ENCODE results near the gene MTPN.

The MTPN gene, protein sequence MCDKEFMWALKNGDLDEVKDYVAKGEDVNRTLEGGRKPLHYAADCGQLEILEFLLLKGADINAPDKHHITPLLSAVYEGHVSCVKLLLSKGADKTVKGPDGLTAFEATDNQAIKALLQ

DNA sequence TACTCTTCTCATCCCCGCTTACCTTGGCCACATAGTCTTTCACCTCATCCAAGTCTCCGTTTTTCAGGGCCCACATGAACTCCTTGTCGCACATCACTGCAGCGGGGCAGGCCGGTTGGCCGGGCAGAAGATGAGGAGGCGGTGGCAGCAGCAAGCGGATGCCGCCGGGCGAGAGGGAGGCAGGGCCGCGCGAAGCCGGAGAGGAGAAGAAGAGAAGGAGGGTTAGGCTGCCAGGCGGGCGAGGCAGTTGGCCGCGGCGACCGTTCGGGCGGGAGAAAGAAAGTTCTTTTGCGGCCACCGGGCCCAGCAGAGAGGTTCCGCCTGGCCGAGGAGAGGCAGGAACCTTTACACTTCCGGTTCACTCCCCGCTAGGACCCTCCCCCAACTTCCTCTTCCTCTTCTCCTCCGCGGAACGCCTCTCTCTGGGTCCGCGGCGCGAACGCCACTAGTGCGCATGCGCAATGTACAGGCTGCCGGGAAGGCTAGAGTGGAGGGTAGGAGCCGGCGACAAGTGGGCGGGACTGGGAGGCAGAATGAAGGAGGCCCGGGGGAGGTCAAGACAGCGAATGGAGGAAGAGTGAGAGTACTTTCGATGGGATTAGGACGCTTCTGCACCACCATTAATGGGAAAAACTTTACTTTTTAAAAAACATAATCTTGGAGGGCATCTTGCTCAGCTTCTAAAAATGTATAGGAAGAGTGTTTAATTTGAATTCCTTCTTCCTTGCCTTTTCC lies at the start of gene MTPN:
MTPN (minus strand) TSS at position 353 of the 735 bp plus-strand sequence; CDS start at position 94, 259 bp downstream.
- DNase-seq, result peak; percentile 98

- no peak for DNase-seq
Observed at GRCh38 chr7:136026209-136026608, 49.0 kb upstream of the MTPN start.

- no peak for DNase-seq
Observed at GRCh38 chr7:136023134-136023869, 46.1 kb upstream of the MTPN start.

DNA sequence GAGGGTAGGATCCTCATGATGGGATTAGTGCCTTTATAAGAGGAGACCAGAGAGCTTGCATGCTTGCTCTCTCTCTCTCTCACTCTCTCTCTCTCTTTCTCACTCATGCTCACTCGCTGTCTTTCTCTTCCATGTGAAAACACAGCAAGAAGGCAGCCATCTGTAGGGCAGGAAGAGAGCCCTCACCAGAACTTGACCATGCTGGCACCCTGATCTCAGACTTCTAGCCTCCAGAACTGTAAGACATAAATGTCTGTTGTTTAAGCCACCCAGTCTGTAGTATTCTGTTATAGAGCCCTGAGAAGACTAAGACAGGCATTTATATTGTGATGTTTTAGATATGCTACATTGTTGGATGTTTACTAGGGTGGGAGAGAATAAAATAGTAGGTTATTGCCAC lies 43.4 kb upstream of the MTPN start:
- DNase-seq, result no peak

- no peak for DNase-seq
Observed at GRCh38 chr7:136018104-136018503, 40.9 kb upstream of the MTPN start.

DNA sequence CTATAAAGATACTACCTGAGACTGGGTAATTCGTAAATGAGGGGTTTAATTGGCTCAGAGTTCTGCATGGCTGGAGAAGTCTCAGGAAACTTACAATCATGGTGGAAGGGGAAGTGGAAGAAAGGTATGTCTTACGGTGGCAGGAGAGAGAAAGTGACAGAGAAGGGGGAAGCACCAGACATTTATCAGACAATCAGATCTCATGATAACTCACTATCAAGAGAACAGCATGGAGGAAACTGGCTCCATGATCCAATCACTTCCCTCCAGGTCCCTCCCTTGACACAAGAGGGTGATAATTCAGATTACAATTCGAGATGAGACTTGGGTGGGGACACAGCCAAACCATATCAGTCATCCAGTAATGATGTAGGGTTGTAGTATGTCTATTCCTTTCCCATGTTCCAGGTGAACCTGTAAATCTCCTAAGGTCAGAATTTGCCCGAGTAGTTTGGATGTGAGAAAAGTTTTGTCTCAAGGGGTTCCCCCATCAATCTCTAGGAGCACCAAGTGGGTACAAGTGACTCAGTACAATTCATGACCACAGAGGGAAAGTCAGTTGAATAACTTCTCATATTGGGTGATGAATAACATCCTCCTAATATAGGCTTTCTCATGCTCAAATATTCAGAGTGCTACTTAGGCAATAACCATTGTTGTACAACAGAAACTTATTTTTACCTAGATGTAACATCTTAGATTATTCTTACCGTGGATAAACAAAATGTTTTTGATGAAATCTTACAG lies 39.7 kb upstream of the MTPN start:
- DNase-seq, result no peak

DNA sequence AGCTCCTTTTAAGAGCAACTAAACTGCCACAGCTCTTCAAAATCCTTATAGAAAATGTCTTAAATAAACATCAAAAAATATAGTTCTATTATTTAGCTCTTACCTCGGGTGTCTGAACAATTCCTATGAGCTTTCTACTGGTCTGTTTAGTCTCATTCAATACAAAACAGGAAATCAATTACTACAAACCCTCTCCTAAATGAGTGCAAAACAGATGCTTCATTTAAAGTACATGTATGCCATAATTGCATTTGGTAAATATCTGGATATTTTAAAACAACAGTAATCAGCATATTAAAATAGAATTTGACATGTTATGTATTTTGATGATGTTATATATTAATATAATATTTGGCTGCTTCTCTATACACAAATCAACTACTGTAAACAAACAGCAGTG lies 38.5 kb upstream of the MTPN start:
- DNase-seq, result no peak

- DNase-seq, result no peak
Observed at GRCh38 chr7:136014659-136015058, 37.5 kb upstream of the MTPN start.

- DNase-seq, result no peak
Observed at GRCh38 chr7:136012238-136012637, 35.1 kb upstream of the MTPN start.

DNA sequence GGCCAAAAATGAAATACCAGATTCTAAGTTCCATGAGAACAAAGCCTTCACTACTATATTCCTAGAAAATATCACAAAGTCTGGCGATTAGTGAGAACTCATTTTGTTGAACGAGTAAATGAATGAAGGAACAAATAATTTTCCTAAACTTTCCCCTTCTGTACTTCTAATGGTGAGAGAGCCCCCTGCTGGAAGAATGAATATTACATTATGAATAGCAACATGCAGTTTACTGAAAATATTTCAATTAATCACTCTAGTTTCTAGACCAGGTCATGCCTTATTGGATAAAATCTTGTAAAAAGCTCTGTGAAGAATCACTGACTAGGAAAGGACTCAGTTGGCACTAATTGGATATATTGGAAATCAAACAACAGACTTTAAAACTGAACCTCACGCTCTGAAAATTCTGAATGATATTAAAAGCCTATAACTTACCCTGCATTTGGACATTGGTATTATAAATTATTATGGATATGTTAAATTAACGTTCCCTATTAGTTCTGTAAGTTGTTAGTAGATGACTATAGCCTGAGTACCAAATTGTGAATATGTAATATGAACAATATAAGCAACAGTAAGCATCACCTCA lies 32.4 kb upstream of the MTPN start:
- DNase-seq, result no peak

DNA sequence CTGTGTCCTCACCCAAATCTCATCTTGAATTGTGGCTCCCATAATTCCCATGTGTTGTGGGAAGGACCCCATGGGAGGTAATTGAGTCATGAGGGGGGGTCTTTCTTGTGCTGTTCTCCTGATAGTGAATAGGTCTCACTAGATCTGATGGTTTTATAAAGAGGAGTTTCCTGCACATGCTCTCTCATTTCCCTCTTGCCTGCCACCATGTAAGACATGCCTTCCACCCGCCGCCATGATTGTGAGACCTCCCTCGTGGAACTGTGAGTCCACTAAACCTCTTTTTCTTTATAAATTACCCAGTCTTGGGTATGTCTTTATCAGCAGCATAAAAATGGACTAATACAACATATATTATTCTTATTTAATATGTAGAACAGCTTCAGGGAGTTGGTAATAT lies 29.0 kb upstream of the MTPN start:
- no peak for DNase-seq

DNA sequence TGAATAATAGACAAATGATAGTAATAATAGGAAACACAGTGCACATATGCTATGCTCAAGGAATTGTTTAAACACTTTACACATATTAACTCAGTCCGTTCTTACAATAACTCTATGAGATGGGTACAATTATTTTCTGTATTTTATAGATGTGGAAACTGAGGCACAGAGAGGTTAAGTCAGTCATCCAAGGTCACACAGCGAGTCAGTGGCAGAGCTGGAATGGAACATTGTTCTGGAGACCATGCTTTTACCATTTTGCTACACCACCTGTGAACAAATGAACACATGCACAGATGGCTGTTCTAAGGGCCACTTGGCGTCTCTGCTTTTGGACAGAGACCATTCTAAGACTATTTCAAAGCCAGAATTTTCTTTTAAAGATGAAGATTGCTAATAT lies 26.9 kb upstream of the MTPN start:
- no peak for DNase-seq

GRCh38 chr7:136002802-136003201 lies 25.6 kb upstream of the MTPN start:
- no peak for DNase-seq

GRCh38 chr7:136000288-136000913 lies 23.2 kb upstream of the MTPN start:
- DNase-seq, result no peak

- no peak for DNase-seq
Observed at GRCh38 chr7:135998081-135998480, 20.9 kb upstream of the MTPN start.

- no peak for DNase-seq
Observed at GRCh38 chr7:135995748-135996147, 18.6 kb upstream of the MTPN start.

- DNase-seq, result peak; percentile 4
Observed at GRCh38 chr7:135994466-135995205, 17.5 kb upstream of the MTPN start.

DNA sequence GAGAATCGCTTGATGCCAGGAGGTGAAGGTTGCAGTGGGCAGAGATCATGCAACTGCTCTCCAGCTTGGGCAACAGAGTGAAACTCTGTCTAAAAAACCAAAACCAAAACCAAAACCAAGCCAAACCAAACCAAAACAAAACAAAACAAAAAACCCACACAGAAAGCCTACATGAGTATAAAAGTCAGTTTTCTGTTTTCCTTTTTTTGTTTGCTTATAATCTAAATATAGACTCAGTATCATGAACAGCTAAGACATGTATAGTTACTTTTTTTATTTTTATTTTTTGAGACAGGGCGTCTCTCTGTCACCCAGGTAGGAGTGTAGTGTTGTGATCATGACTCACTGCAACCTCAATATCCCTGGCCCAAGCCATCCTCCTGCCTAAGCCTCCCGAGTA lies 16.8 kb upstream of the MTPN start:
- peak; percentile 10 for DNase-seq

GRCh38 chr7:135991906-135992305 lies 14.7 kb upstream of the MTPN start:
- no peak for DNase-seq

GRCh38 chr7:135991322-135991721 lies 14.2 kb upstream of the MTPN start:
- DNase-seq, result no peak

DNA sequence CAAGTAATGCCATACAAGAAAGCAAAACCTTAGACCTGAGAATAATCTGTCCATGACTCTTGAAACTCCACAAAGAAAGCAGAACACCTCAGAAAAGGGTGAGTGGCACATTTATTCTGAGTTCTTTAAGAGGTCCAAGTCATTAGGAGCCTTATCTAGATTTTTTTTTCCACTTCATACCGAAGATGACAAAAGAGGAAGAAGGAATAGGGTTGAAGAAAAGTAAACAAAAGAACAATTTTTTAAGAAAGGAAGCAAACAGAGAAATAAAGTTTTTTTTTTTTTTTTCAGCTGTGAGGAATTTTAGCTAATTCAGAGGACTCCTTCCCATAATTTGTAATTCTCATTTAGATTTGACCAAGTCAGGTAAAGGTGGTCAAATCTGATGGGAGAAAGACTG lies 13.1 kb upstream of the MTPN start:
- DNase-seq, result no peak

Measured in CD4-positive, alpha-beta T cell treated with Interleukin-6 for 4 hours (primary cell).